ENCODE data around the gene MX2. TPM values are rescaled to one million over a fixed set of nuclear protein-coding genes. Genes with fewer than 3 reads are reported as not detected.
A peak's percentile ranks its signal among the peaks of the same experiment; 100 is the strongest.

MX2 gene
- total and polyA plus RNA-seq, 10 of the 15 experiments (the other 5 are each of a cell fraction or from before 2014, with no cell fraction given), result 10.5 to 167 (median 46.1) TPM

DNA sequence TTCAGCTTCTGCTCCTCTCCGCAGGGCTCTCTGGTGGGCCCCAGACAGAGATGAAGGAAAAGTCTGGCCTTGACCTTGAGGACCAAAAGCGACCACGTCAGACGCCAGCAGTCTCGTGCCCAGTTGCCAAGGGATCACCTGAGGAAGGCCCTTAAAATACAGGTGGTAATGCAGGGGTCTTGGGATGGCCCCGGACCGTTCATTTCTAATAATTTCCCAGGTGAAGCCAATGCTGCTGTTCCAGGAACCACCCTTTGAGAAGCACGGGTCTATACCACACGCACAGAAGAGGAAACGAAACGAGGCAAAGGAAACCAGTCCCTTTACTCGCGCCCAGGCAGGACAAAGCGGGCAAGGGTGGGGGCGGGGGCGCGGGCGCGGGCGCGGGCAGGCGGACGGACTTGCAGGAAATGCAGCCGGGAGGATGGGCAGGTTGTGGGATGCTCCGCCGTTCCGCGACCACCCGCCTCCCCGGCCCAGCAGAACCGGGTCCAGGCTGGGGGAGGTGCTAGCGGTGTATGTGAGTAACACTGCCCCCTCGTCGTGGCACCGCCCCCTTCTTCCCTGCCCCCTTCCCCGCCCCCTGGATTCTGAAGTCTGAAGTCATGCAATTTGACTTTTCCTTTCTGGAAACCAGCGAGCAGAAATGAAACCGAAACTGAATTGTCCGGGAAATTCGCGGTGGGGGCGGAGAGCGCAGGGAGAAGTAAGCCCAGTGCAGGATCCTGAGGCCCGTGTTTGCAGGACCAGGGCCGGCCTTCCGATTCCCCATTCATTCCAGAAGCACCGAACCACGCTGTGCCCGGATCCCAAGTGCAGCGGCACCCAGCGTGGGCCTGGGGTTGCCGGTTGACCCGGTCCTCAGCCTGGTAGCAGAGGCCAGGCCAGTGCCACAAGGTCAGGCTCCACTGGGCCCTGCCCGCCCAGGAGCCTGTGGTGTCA is 58.4 kb downstream of the MX2 start:
- no peaks in the 10 kb centered on the region for H3K27me3 ChIP-seq (replicated peaks in 1 of 2; ENCODE audit: control insufficient read depth in 2 of 2, insufficient read depth in 2 of 2, low read length in 1 of 2)
- in situ Hi-C loops (cut with MboI), result no loop called here
- H3K4me2 ChIP-seq (ENCODE audit: control insufficient read depth, insufficient read depth), result peak overlapping the region; percentile 99
- H3K9me3 ChIP-seq (replicated peaks; ENCODE audit: control insufficient read depth, insufficient read depth, low read length), result no peaks in the 10 kb centered on the region; the same call in 2 of the 3 replicates
- peak overlapping the region; percentile 79 for H3K4me3 ChIP-seq
- FAIRE-seq (peak; percentile 38), DNase-seq (ENCODE audit: low read depth, low spot score) (peak; percentile 39), ATAC-seq (peak; percentile 94)
- no peaks in the 10 kb centered on the region for H3K36me3 ChIP-seq (ENCODE audit: control insufficient read depth in 2 of 2, insufficient read depth in 2 of 2, low read length in 1 of 2)
- no TSS peak for BruUV-seq (replicated peaks)
- H3K79me2 ChIP-seq (ENCODE audit: control insufficient read depth, insufficient read depth, low read length), result peaks cover 7% of the 10 kb centered on the region
- intact Hi-C loops (cut with micrococcal nuclease; ENCODE audit: unreplicated experiment), result no loop called here
- H4K20me1 ChIP-seq (ENCODE audit: control insufficient read depth, insufficient read depth), result no peaks in the 10 kb centered on the region
- H3K9ac ChIP-seq (ENCODE audit: control insufficient read depth, insufficient read depth, low read length), result peak overlapping the region; percentile 83
- POLR2A ChIA-PET, result interaction anchor here (0.7 kb wide), 1 partner anchor 54 kb away, joined by 4 read pairs; no protein-coding TSS in a partner anchor
- WGBS (ENCODE audit: insufficient coverage, insufficient replicate concordance, low lambda C conversion rate, missing lambda C conversion rate), result 7% methylated on average over 45 of the region's 54 CpGs
- peak overlapping the region; percentile 71 for H2AFZ ChIP-seq (ENCODE audit: control insufficient read depth, low read depth, low read length)
- CTCF ChIA-PET, result interaction anchor here (0.7 to 2.1 kb wide), 3 partner anchors 50 to 59 kb away, joined by 3 to 5 read pairs (median 3); no protein-coding TSS in a partner anchor
- RAD21 ChIA-PET (ENCODE audit: unreplicated experiment), result interaction anchor here (1.7 kb wide), 1 partner anchor 50 kb away, joined by 7 read pairs; no protein-coding TSS in a partner anchor
- peaks cover 24% of the 10 kb centered on the region for H3K4me1 ChIP-seq (ENCODE audit: control insufficient read depth, insufficient read depth, low read length)
- SMC1A ChIA-PET (ENCODE audit: uncharacterized antibody, unreplicated experiment), result interaction anchor here (2.0 to 3.0 kb wide), 3 partner anchors 11 to 53 kb away, joined by 5 to 10 read pairs (median 8); no protein-coding TSS in a partner anchor
- H3K27ac ChIP-seq (ENCODE audit: control insufficient read depth, insufficient read depth), result peak overlapping the region; percentile 82
- peak in 1 of 2 experiments; percentile 81; a peak in 2 of 4 replicates for TF ChIP-seq ETV6 (conservative IDR thresholded peaks at IDR 0.05 in 1 of 2, IDR thresholded peaks at IDR 0.05 in 1 of 2; ENCODE audit: borderline replicate concordance in 1 of 2, low read depth in 1 of 2)
- peak; percentile 15; the same call in 1 of the 2 replicates for TF ChIP-seq ATF7 (IDR thresholded peaks at IDR 0.05; ENCODE audit: low read depth)
- peak; percentile 33; the same call in 1 of the 2 replicates for TF ChIP-seq DPF2 (IDR thresholded peaks at IDR 0.05)
- peak; percentile 47; the same call in 1 of the 2 replicates for TF ChIP-seq MTA2 (IDR thresholded peaks at IDR 0.05; ENCODE audit: low read depth)
- peak; percentile 75 for TF ChIP-seq EED (IDR thresholded peaks at IDR 0.05; ENCODE audit: low read depth)
- TF ChIP-seq PAX5 (IDR thresholded peaks at IDR 0.05; ENCODE audit: borderline replicate concordance, low read depth, low read length), result no peak
- TF ChIP-seq, protein P1, sequence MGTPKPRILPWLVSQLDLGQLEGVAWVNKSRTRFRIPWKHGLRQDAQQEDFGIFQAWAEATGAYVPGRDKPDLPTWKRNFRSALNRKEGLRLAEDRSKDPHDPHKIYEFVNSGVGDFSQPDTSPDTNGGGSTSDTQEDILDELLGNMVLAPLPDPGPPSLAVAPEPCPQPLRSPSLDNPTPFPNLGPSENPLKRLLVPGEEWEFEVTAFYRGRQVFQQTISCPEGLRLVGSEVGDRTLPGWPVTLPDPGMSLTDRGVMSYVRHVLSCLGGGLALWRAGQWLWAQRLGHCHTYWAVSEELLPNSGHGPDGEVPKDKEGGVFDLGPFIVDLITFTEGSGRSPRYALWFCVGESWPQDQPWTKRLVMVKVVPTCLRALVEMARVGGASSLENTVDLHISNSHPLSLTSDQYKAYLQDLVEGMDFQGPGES (IDR thresholded peaks at IDR 0.05), result no peak
- peak in 1 of 2 experiments; percentile 18; a peak in 1 of 3 replicates for TF ChIP-seq EGR1 (IDR thresholded peaks at IDR 0.05; ENCODE audit: borderline replicate concordance in 1 of 2, low read depth in 2 of 2, low read length in 2 of 2)
- TF ChIP-seq IKZF2 (IDR thresholded peaks at IDR 0.05), result peak; percentile 68 to 72
- TF ChIP-seq, protein P2, sequence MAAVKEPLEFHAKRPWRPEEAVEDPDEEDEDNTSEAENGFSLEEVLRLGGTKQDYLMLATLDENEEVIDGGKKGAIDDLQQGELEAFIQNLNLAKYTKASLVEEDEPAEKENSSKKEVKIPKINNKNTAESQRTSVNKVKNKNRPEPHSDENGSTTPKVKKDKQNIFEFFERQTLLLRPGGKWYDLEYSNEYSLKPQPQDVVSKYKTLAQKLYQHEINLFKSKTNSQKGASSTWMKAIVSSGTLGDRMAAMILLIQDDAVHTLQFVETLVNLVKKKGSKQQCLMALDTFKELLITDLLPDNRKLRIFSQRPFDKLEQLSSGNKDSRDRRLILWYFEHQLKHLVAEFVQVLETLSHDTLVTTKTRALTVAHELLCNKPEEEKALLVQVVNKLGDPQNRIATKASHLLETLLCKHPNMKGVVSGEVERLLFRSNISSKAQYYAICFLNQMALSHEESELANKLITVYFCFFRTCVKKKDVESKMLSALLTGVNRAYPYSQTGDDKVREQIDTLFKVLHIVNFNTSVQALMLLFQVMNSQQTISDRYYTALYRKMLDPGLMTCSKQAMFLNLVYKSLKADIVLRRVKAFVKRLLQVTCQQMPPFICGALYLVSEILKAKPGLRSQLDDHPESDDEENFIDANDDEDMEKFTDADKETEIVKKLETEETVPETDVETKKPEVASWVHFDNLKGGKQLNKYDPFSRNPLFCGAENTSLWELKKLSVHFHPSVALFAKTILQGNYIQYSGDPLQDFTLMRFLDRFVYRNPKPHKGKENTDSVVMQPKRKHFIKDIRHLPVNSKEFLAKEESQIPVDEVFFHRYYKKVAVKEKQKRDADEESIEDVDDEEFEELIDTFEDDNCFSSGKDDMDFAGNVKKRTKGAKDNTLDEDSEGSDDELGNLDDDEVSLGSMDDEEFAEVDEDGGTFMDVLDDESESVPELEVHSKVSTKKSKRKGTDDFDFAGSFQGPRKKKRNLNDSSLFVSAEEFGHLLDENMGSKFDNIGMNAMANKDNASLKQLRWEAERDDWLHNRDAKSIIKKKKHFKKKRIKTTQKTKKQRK (IDR thresholded peaks at IDR 0.05; ENCODE audit: low read depth, low read length), result no peak
- TF ChIP-seq RAD51 (IDR thresholded peaks at IDR 0.05), result no peak
- TF ChIP-seq, protein P3, sequence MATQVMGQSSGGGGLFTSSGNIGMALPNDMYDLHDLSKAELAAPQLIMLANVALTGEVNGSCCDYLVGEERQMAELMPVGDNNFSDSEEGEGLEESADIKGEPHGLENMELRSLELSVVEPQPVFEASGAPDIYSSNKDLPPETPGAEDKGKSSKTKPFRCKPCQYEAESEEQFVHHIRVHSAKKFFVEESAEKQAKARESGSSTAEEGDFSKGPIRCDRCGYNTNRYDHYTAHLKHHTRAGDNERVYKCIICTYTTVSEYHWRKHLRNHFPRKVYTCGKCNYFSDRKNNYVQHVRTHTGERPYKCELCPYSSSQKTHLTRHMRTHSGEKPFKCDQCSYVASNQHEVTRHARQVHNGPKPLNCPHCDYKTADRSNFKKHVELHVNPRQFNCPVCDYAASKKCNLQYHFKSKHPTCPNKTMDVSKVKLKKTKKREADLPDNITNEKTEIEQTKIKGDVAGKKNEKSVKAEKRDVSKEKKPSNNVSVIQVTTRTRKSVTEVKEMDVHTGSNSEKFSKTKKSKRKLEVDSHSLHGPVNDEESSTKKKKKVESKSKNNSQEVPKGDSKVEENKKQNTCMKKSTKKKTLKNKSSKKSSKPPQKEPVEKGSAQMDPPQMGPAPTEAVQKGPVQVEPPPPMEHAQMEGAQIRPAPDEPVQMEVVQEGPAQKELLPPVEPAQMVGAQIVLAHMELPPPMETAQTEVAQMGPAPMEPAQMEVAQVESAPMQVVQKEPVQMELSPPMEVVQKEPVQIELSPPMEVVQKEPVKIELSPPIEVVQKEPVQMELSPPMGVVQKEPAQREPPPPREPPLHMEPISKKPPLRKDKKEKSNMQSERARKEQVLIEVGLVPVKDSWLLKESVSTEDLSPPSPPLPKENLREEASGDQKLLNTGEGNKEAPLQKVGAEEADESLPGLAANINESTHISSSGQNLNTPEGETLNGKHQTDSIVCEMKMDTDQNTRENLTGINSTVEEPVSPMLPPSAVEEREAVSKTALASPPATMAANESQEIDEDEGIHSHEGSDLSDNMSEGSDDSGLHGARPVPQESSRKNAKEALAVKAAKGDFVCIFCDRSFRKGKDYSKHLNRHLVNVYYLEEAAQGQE (IDR thresholded peaks at IDR 0.05; ENCODE audit: low read depth, low read length), result no peak

Measured in GM12878 (cell line).